Endodermal cell (in vitro differentiated cells): ENCODE measurements around the gene GPC6. TPM values are rescaled to one million over a fixed set of nuclear protein-coding genes. Genes with fewer than 3 reads are reported as not detected.

Source experiments
- DNase-seq: peaks from one replicate; pipeline ENCODE4 v3.0.0-alpha.2; 2017
- H3K27ac ChIP-seq: 2 replicates; pipeline ENCODE4 v1.5.1; 2013; ENCODE audit warnings: mild to moderate bottlenecking, low read depth, low read length, moderate library complexity
- H3K27me3 ChIP-seq: 2 replicates; pipeline ENCODE4 v1.6.1; 2013; ENCODE audit warnings: mild to moderate bottlenecking, low read length, moderate library complexity; ENCODE audit not compliant: insufficient read depth, control insufficient read depth, poor library complexity, severe bottlenecking
- H3K36me3 ChIP-seq: 2 replicates; pipeline ENCODE4 v1.7.0; 2013; ENCODE audit warnings: mild to moderate bottlenecking, low read length, moderate library complexity; ENCODE audit not compliant: control insufficient read depth, insufficient read depth
- H3K4me1 ChIP-seq: one replicate; pipeline ENCODE4 v1.7.0; 2013; ENCODE audit warnings: low read length; ENCODE audit not compliant: control insufficient read depth, insufficient read depth
- H3K4me3 ChIP-seq: 2 replicates; pipeline ENCODE4 v1.5.1; 2013; ENCODE audit warnings: mild to moderate bottlenecking, low read length, moderate library complexity
- H3K9ac ChIP-seq: 2 replicates; pipeline ENCODE4 v1.6.1; 2013; ENCODE audit warnings: mild to moderate bottlenecking, low read length, moderate library complexity; ENCODE audit not compliant: poor library complexity, severe bottlenecking; ENCODE audit errors: extremely low read depth
- H3K9me3 ChIP-seq: 2 replicates; pipeline ENCODE4 v1.6.1; 2013; ENCODE audit warnings: mild to moderate bottlenecking, low read length, moderate library complexity; ENCODE audit not compliant: control insufficient read depth
- H3K27ac Mint-ChIP-seq: 2 replicates; pipeline ENCODE4 v1.8.0; 2020; ENCODE audit warnings: mixed read lengths
- H3K27me3 Mint-ChIP-seq: 2 replicates; pipeline ENCODE4 v1.8.0; 2021; ENCODE audit warnings: mild to moderate bottlenecking, mixed read lengths; ENCODE audit not compliant: insufficient read depth
- H3K36me3 Mint-ChIP-seq: 2 replicates; pipeline ENCODE4 v1.8.0; 2020; ENCODE audit warnings: low read depth, mixed read lengths
- H3K4me1 Mint-ChIP-seq: 2 replicates; pipeline ENCODE4 v1.8.0; 2020; ENCODE audit warnings: mixed read lengths
- H3K4me3 Mint-ChIP-seq: 2 replicates; pipeline ENCODE4 v1.8.0; 2020; ENCODE audit warnings: mild to moderate bottlenecking, moderate library complexity, mixed read lengths
- H3K9me3 Mint-ChIP-seq: 2 replicates; pipeline ENCODE4 v1.8.0; 2020; ENCODE audit warnings: mild to moderate bottlenecking, mixed read lengths
- WGBS, 2 experiments: methylation state at CpG; one replicate each; pipeline versions ENCODE4 v1.1.5 to v1.1.7; 2013; ENCODE audit warnings: missing lambda C conversion rate in 2 of 2, mixed read lengths in 1 of 2; ENCODE audit not compliant: insufficient coverage in 1 of 2, insufficient read length in 1 of 2; 5-methylcytosine and 5-hydroxymethylcytosine counted together
- total RNA-seq, 2 donors: library from RNA; stranded (reverse); fragmentation: NEBNext Ultra II Directional in 1 of 2; extraction: Animal tissue kit (Norgen Biotek cat#: 25700) in 1 of 2; gene quantifications; 2 replicates in 1 of 2; 3 replicates in 1 of 2; pipeline ENCODE4 v1.2.1, GENCODE V29; 2021
- TF ChIP-seq, protein P1 (sequence below): fragments of 200-600 bp; sonication (generic); conservative IDR thresholded peaks from 2 replicates; pipeline ENCODE4 v1.5.0; 2021; ENCODE audit warnings: antibody characterized with exemption, mild to moderate bottlenecking

GPC6 gene
- total RNA-seq, 2 donors from 2014 or later, result 69.6 to 80.4 TPM

DNA sequence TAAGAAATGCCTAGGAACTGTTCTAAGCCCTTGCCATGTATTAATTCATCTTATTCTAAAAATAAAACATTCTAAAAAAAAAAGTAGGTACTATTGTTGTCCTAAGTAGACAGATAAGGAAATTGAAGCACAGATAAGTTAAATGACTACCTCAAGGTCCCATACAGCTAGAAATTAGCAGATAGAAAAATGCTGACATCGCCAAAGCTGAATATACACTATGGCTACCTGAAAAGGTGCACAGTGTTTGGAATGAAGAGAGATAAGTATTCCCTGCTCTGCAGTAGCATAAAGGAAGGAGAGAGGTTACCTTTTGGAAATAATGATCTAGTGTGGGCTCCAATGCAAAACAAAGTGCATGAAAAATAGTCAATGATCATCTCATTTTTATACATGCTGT, 1187.5 kb downstream of the GPC6 start:
- Histone ChIP-seq H3K27me3 (peaks cover 74% of the 10 kb centered on the region), H3K9ac (no peak overlapping the region), H3K27ac (no peak overlapping the region), H3K9me3 (peaks cover 19% of the 10 kb centered on the region), H3K36me3 (no peaks in the 10 kb centered on the region), H3K4me3 (no peak overlapping the region), H3K4me1 (no peaks in the 10 kb centered on the region)
- Mint-ChIP-seq H3K27me3 (peaks cover 76% of the 10 kb centered on the region), H3K9me3 (peaks cover 18% of the 10 kb centered on the region), H3K4me3 (no peak overlapping the region), H3K36me3 (peaks cover under 1% of the 10 kb centered on the region), H3K4me1 (peaks cover 19% of the 10 kb centered on the region), H3K27ac (no peak overlapping the region)
- TF ChIP-seq, protein P1, sequence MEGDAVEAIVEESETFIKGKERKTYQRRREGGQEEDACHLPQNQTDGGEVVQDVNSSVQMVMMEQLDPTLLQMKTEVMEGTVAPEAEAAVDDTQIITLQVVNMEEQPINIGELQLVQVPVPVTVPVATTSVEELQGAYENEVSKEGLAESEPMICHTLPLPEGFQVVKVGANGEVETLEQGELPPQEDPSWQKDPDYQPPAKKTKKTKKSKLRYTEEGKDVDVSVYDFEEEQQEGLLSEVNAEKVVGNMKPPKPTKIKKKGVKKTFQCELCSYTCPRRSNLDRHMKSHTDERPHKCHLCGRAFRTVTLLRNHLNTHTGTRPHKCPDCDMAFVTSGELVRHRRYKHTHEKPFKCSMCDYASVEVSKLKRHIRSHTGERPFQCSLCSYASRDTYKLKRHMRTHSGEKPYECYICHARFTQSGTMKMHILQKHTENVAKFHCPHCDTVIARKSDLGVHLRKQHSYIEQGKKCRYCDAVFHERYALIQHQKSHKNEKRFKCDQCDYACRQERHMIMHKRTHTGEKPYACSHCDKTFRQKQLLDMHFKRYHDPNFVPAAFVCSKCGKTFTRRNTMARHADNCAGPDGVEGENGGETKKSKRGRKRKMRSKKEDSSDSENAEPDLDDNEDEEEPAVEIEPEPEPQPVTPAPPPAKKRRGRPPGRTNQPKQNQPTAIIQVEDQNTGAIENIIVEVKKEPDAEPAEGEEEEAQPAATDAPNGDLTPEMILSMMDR, result no peak
- DNase-seq, result no peak
- 100% methylated on average over 1 of the region's 1 CpG for WGBS, 2 experiments

DNA sequence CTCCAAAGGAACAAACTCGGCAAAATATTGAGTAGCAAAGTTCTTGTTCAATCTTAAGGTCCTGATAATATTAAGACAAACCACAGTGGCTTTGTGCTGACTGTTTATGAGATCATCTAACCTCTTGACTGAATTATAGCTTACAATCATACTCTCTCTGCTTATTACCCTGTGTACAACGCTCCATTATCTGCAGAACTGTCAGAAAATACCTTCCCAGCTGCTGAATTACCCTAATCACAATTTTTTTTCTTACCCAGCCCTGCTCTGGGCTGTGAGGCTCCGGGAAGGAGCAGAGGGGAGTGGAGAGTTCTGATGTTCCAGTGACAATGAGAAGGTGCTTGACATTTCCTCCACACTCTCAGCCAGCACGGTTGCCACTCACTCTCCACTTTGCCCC, 1188.1 kb downstream of the GPC6 start:
- peaks cover 18% of the 10 kb centered on the region for H3K9me3 Mint-ChIP-seq
- peaks cover 19% of the 10 kb centered on the region for H3K4me1 Mint-ChIP-seq
- H3K36me3 Mint-ChIP-seq, result no peaks in the 10 kb centered on the region
- Histone ChIP-seq H3K9me3 (peaks cover 19% of the 10 kb centered on the region), H3K9ac (no peak overlapping the region), H3K4me1 (no peaks in the 10 kb centered on the region), H3K4me3 (no peak overlapping the region), H3K27me3 (peaks cover 80% of the 10 kb centered on the region), H3K27ac (no peak overlapping the region), H3K36me3 (no peaks in the 10 kb centered on the region)
- H3K4me3 Mint-ChIP-seq, result no peak overlapping the region
- DNase-seq, result no peak
- TF ChIP-seq, protein P1, result no peak
- WGBS, 2 experiments, result 86% methylated on average over 4 of the region's 4 CpGs; no CpG with 5 or more reads in 1 of the 2 experiments
- H3K27ac Mint-ChIP-seq, result no peak overlapping the region
- H3K27me3 Mint-ChIP-seq, result peaks cover 82% of the 10 kb centered on the region

DNA sequence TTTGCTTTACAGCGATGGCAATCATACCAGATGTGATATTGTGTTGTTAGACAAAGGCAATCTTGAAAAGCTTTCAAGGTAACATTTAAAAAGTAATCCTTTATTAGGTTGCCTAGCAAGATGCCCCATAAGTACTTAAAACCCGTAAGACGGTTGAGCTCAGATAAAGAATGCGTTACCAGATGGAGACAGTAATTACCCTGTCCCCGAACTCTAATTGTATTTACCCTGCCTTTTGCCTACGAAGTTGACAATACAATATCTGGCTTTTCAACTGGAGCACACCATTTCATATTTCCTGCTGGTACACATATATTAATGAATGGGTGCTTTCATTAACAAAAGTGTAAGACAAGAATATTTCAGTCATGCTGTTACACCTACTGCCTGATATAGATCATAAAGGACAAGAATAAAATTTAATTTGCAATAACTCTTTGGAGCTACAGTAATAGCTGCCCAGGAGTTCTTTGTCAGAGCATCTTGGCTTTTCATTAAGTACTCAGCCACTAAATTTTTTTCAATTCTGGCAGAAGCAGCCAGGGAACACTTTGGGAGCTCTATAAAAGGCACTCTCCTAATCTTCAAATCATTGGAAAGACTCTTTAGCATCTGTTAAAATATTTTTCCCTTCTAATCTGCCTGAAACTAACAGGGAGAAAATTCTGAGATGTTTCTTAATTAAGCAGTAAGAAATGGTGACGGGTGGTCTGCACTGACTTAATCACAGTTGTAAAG, 1189.1 kb downstream of the GPC6 start:
- Mint-ChIP-seq H3K9me3 (peaks cover 21% of the 10 kb centered on the region), H3K4me1 (peaks cover 20% of the 10 kb centered on the region), H3K27me3 (peaks cover 91% of the 10 kb centered on the region), H3K4me3 (no peak overlapping the region), H3K27ac (no peak overlapping the region), H3K36me3 (no peaks in the 10 kb centered on the region)
- Histone ChIP-seq H3K4me3 (no peak overlapping the region), H3K36me3 (no peaks in the 10 kb centered on the region), H3K27ac (no peak overlapping the region), H3K27me3 (peaks cover 90% of the 10 kb centered on the region), H3K4me1 (no peaks in the 10 kb centered on the region), H3K9me3 (peaks cover 22% of the 10 kb centered on the region), H3K9ac (no peak overlapping the region)
- WGBS, 2 experiments, result 95 to 100% methylated on average over 3 to 7 of the region's 7 CpGs
- no peak for DNase-seq
- TF ChIP-seq, protein P1, result no peak
